CD8-positive, alpha-beta memory T cell (primary cell): ENCODE data around the gene ZSWIM4. TPM values are rescaled to one million over a fixed set of nuclear protein-coding genes. Genes with fewer than 3 reads are reported as not detected.

Experiments used
- CTCF ChIA-PET: fragments of 350-600 bp; sonication (Branson Sonifier 250); formaldehyde crosslinking; loops from one replicate; lab custom pipeline; 2021; ENCODE audit warnings: antibody characterized with exemption; lab: Charles Lee
- POLR2A ChIA-PET: fragments of 350-600 bp; sonication (Branson Sonifier 250); formaldehyde crosslinking; loops from one replicate; lab custom pipeline; 2021; ENCODE audit warnings: antibody characterized with exemption; lab: Charles Lee
- DNase-seq, 5 donors: peaks; one replicate each; pipeline versions ENCODE4 v3.0.0 to v3.0.0-alpha.2; 2020 to 2022; ENCODE audit warnings: mixed read lengths in 1 of 5
- H3K27ac ChIP-seq: one replicate; pipeline ENCODE4 v1.7.0; 2013; ENCODE audit warnings: low read depth, mild to moderate bottlenecking, low read length, moderate library complexity
- H3K27me3 ChIP-seq: 2 replicates; pipeline ENCODE4 v1.7.0; 2013; ENCODE audit warnings: low read length, mild to moderate bottlenecking; ENCODE audit not compliant: insufficient read depth, poor library complexity, severe bottlenecking
- H3K36me3 ChIP-seq: 2 replicates; pipeline ENCODE4 v1.7.0; 2013; ENCODE audit warnings: mild to moderate bottlenecking, low read length, moderate library complexity; ENCODE audit not compliant: insufficient read depth
- H3K4me1 ChIP-seq: 2 replicates; pipeline ENCODE4 v1.7.0; 2013; ENCODE audit warnings: mild to moderate bottlenecking, low read length, moderate library complexity; ENCODE audit not compliant: insufficient read depth
- H3K4me3 ChIP-seq: 2 replicates; pipeline ENCODE4 v1.7.0; 2013; ENCODE audit warnings: mild to moderate bottlenecking, low read length
- H3K9me3 ChIP-seq: 2 replicates; pipeline ENCODE4 v1.7.0; 2013; ENCODE audit warnings: mild to moderate bottlenecking, low read length
- H3K27ac Mint-ChIP-seq, 8 donors: one replicate each; pipeline ENCODE4 v1.8.0; 2020 to 2021; ENCODE audit warnings: mixed read lengths in 8 of 8, mild to moderate bottlenecking in 6 of 8, inconsistent platforms in 3 of 8, moderate library complexity in 3 of 8
- H3K27me3 Mint-ChIP-seq, 2 donors: one replicate each; pipeline ENCODE4 v1.8.0; 2020 to 2021; ENCODE audit warnings: mixed read lengths in 2 of 2, mild to moderate bottlenecking in 1 of 2, moderate library complexity in 1 of 2
- H3K36me3 Mint-ChIP-seq, 3 donors: one replicate each; pipeline ENCODE4 v1.8.0; 2020 to 2021; ENCODE audit warnings: mixed read lengths in 3 of 3, inconsistent platforms in 1 of 3, mild to moderate bottlenecking in 1 of 3
- H3K4me1 Mint-ChIP-seq, 3 donors: one replicate each; pipeline ENCODE4 v1.8.0; 2020 to 2021; ENCODE audit warnings: mixed read lengths in 3 of 3, inconsistent platforms in 1 of 3, mild to moderate bottlenecking in 1 of 3
- H3K4me3 Mint-ChIP-seq, 7 donors: one replicate each; pipeline ENCODE4 v1.8.0; 2020 to 2021; ENCODE audit warnings: mixed read lengths in 7 of 7, mild to moderate bottlenecking in 6 of 7, moderate library complexity in 4 of 7, inconsistent platforms in 2 of 7
- H3K9me3 Mint-ChIP-seq, 5 donors: one replicate each; pipeline ENCODE4 v1.8.0; 2020 to 2022; ENCODE audit warnings: mixed read lengths in 5 of 5, mild to moderate bottlenecking in 3 of 5, moderate library complexity in 2 of 5, inconsistent platforms in 1 of 5
- polyA plus RNA-seq: library from polyadenylated mRNA; unstranded; fragments of 300-500 nt; fragmentation: Illumina TruSeq; gene quantifications from one replicate; pipeline ENCODE4 v1.2.3, GENCODE V29; 2021
- total RNA-seq, 2 experiments: library from RNA; stranded (reverse); gene quantifications; one replicate each; pipeline ENCODE4 v1.2.3, GENCODE V29; 2021

Gene ZSWIM4
- total and polyA plus RNA-seq, 3 experiments from 2014 or later = 1.6 to 4.8 (median 4.4) TPM

DNA sequence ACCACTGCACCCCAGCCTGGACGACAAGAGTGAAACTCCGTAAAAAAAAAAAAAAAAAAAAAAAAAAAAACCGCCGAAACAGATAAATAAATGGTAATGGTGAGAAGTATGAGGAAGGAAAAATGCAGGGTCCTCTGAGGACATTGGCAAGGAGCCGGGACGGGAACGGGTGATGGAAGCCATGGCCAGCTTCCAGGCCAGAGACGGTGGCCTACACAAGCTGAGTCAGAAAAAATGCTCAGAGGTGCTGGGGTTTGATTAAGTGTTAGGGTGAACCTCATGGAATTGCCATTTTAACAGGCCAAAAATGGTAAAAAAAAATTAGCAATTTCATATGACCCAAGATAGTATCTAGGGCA lies 866 bp upstream of the ZSWIM4 start:
- no peaks in the 10 kb centered on the region for H3K36me3 ChIP-seq
- peaks cover 27% of the 10 kb centered on the region for H3K4me1 ChIP-seq
- Mint-ChIP-seq H3K27me3 (peaks cover 0 to 2% of the 10 kb centered on the region in 2 donors), H3K9me3 (no peaks in the 10 kb centered on the region), H3K36me3 (peaks cover 0 to 4% (median 0%) of the 10 kb centered on the region in 3 donors), H3K27ac (peak overlapping the region; percentile 94 to 97 (median 95)), H3K4me1 (peaks cover 30 to 49% (median 33%) of the 10 kb centered on the region in 3 donors), H3K4me3 (peak overlapping the region; percentile 93 to 98 (median 96))
- ChIA-PET POLR2A (interaction anchor here (1.9 to 2.1 kb wide), 2 partner anchors 20 to 30 kb away, joined by 6 read pairs; partner anchors contain the start of genes C19orf53 and MRI1), CTCF (interaction anchor here (0.7 to 3.7 kb wide), 6 partner anchors 8 to 68 kb away, joined by 3 to 41 read pairs (median 6); partner anchors contain the start of gene C19orf53)
- peak overlapping the region; percentile 73 for H3K27ac ChIP-seq
- H3K9me3 ChIP-seq = no peaks in the 10 kb centered on the region
- peak overlapping the region; percentile 62 for H3K4me3 ChIP-seq
- DNase-seq = no peak
- no peaks in the 10 kb centered on the region for H3K27me3 ChIP-seq

DNA sequence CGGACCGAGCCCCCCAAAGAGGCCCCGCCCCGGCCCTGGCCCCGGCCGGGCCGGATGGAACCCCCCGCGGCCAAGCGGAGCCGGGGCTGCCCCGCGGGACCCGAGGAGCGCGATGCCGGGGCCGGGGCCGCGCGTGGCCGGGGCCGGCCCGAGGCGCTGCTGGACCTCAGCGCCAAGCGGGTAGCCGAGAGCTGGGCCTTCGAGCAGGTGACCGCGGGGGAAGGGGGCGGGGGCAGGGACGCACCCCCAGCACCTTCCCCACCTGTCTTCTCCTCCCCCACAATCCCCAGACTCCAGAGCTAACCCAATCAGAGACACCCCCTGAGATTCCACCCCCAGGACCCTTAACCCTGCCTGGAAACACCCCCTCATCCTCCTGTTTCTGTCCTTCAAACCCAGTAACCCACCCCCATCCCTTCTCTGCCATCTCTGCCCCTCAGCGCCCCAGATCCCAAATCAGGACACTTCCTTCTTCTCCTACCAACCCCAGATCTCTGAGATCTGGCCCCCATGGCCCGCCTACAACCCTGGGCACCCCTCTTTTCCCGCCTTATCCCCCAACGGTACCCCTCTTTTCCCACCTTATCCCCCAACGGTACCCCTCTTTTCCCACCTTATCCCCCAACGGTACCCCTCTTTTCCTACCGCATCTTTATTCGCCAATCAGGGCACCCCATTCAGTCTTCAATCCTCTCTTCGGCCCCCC lies 505 bp downstream of the ZSWIM4 start:
- Mint-ChIP-seq H3K27ac (peak overlapping the region in 7 of 8 donors; percentile 18 to 96 (median 73)), H3K9me3 (no peaks in the 10 kb centered on the region), H3K36me3 (peaks cover 0 to 4% (median 0%) of the 10 kb centered on the region in 3 donors), H3K27me3 (no peaks in the 10 kb centered on the region), H3K4me3 (peak overlapping the region; percentile 57 to 98 (median 92)), H3K4me1 (peaks cover 22 to 38% (median 24%) of the 10 kb centered on the region in 3 donors)
- no peaks in the 10 kb centered on the region for H3K36me3 ChIP-seq
- no peak for DNase-seq
- peak overlapping the region; percentile 73 for H3K27ac ChIP-seq
- peaks cover 19% of the 10 kb centered on the region for H3K4me1 ChIP-seq
- peak overlapping the region; percentile 62 for H3K4me3 ChIP-seq
- H3K27me3 ChIP-seq = no peaks in the 10 kb centered on the region
- no peaks in the 10 kb centered on the region for H3K9me3 ChIP-seq
- ChIA-PET POLR2A (interaction anchor here (0.7 to 2.1 kb wide), 8 partner anchors 10 to 335 kb away, joined by 3 to 6 read pairs (median 4); partner anchors contain the start of genes C19orf53 and MRI1), CTCF (interaction anchor here (1.1 to 3.7 kb wide), 6 partner anchors 10 to 67 kb away, joined by 3 to 41 read pairs (median 6); partner anchors contain the start of gene C19orf53)

DNA sequence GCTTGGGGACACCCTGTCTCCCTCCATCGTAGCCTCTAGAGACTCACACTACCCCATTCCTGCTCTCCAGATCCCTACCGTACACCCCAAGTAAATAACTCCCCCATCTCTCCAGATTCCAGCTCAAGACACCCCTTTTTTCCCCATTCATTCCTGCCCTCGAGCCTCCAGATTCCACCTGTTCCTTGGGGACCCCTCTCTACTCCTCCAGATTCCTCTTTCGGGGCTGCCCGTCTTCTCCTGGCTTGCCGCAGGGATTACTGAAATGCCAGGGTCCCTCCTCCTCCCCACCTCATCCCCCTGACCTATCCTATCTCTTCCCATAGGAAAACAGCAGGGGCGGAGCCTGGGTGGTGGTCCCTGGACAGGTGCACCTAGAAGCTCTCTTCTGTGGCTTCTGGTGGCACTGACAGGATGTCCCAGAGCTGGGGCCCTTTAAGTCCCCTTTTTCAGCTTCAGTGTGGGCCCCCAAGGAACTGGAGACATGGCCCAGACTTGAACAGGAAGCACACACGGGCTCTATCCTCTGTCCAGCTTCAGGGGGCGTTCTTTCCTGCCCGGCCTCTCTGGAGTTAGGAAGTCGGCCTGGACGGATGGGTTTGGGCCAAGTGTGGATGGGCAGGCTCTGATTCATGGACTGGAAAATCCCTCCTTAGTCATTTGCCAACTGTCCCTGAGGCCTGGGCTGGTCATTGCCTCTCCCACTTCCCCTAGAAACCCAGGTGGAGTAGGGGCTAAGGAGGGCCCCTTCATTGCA lies 1.2 kb downstream of the ZSWIM4 start:
- no peak overlapping the region for H3K4me3 ChIP-seq
- H3K4me3 Mint-ChIP-seq = peak overlapping the region; percentile 57 to 92 (median 84)
- no peaks in the 10 kb centered on the region for H3K9me3 ChIP-seq
- ChIA-PET POLR2A (interaction anchor here (0.7 to 2.1 kb wide), 4 partner anchors 21 to 334 kb away, joined by 3 to 6 read pairs (median 4); partner anchors contain the start of gene MRI1), CTCF (interaction anchor here (0.7 to 3.7 kb wide), 8 partner anchors 9 to 340 kb away, joined by 3 to 41 read pairs (median 6); partner anchors contain the start of gene ASF1B)
- H3K9me3 Mint-ChIP-seq = no peaks in the 10 kb centered on the region
- peak overlapping the region in 7 of 8 donors; percentile 8 to 96 (median 72) for H3K27ac Mint-ChIP-seq
- no peak for DNase-seq
- no peak overlapping the region for H3K27ac ChIP-seq
- H3K27me3 Mint-ChIP-seq = no peaks in the 10 kb centered on the region
- peaks cover 19% of the 10 kb centered on the region for H3K4me1 ChIP-seq
- H3K36me3 Mint-ChIP-seq = peaks cover 0 to 6% (median 0%) of the 10 kb centered on the region in 3 donors
- peaks cover 24 to 38% (median 24%) of the 10 kb centered on the region in 3 donors for H3K4me1 Mint-ChIP-seq
- no peaks in the 10 kb centered on the region for H3K27me3 ChIP-seq
- no peaks in the 10 kb centered on the region for H3K36me3 ChIP-seq

DNA sequence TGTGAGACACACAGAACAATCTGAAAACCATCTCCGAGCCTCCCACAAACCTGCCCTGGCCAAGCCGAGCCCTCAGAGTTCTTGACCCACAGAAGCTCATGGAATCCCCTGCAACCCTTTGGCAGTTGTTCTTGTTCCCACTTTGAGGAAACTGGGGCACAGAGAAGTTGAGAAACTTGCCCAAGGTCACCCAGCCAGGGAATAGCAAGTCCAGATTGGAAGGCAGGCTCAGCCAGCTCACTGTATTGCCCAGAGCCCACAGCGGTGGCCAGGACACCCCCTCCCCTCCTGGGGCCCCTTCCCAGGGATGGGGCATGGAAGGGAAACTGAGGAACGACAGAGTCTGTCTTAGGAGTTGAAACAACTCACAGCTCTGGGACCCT lies 1.8 kb downstream of the ZSWIM4 start:
- peak overlapping the region in 4 of 8 donors; percentile 63 to 96 (median 82) for H3K27ac Mint-ChIP-seq
- no peaks in the 10 kb centered on the region for H3K9me3 Mint-ChIP-seq
- peaks cover 19% of the 10 kb centered on the region for H3K4me1 ChIP-seq
- H3K4me3 Mint-ChIP-seq = peak overlapping the region in 5 of 7 donors; percentile 27 to 85 (median 80)
- peaks cover 24 to 38% (median 24%) of the 10 kb centered on the region in 3 donors for H3K4me1 Mint-ChIP-seq
- peaks cover 0 to 6% (median 0%) of the 10 kb centered on the region in 3 donors for H3K36me3 Mint-ChIP-seq
- H3K9me3 ChIP-seq = no peaks in the 10 kb centered on the region
- ChIA-PET CTCF (interaction anchor here (0.7 to 2.1 kb wide), 5 partner anchors 9 to 340 kb away, joined by 3 to 11 read pairs (median 4); partner anchors contain the start of gene ASF1B), POLR2A (interaction anchor here (1.3 to 1.4 kb wide), 2 partner anchors 22 to 49 kb away, joined by 3 read pairs; no protein-coding TSS in a partner anchor)
- H3K4me3 ChIP-seq = no peak overlapping the region
- no peaks in the 10 kb centered on the region for H3K27me3 Mint-ChIP-seq
- no peak for DNase-seq
- H3K27ac ChIP-seq = no peak overlapping the region
- H3K27me3 ChIP-seq = no peaks in the 10 kb centered on the region
- H3K36me3 ChIP-seq = no peaks in the 10 kb centered on the region

DNA sequence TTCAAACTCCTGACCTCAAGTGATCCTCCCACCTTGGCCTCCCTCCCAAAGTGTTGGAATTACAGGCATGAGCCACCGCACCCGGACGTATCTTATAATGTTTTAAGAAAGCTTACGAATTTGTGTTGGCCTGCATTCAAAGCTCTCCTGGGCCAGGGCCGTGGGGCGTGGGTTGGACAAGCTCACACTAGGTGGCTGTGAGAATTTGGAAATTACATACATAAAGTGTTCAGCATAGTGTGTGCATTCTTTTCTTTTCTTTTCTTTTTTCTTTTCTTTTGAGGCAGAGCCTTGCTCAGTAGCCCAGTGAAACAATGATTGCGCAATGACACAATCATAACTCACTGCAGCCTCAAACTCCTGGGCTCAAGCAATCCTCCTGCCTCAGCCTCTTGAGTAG lies 2.6 kb downstream of the ZSWIM4 start:
- no peaks in the 10 kb centered on the region for H3K27me3 ChIP-seq
- no peak overlapping the region for H3K4me3 ChIP-seq
- DNase-seq = no peak
- Mint-ChIP-seq H3K36me3 (peaks cover 0 to 8% (median 0%) of the 10 kb centered on the region in 3 donors), H3K27me3 (no peaks in the 10 kb centered on the region), H3K4me3 (peak overlapping the region in 3 of 7 donors; percentile 2 to 60 (median 28)), H3K27ac (peak overlapping the region in 1 of 8 donors; percentile 78), H3K9me3 (no peaks in the 10 kb centered on the region), H3K4me1 (peaks cover 24 to 38% (median 24%) of the 10 kb centered on the region in 3 donors)
- CTCF ChIA-PET = interaction anchor here (0.9 to 2.1 kb wide), 4 partner anchors 10 to 65 kb away, joined by 3 to 11 read pairs (median 4); no protein-coding TSS in a partner anchor
- H3K9me3 ChIP-seq = no peaks in the 10 kb centered on the region
- peaks cover 19% of the 10 kb centered on the region for H3K4me1 ChIP-seq
- H3K27ac ChIP-seq = no peak overlapping the region
- POLR2A ChIA-PET = interaction anchor here (1.3 to 1.4 kb wide), 2 partner anchors 23 to 49 kb away, joined by 3 read pairs; no protein-coding TSS in a partner anchor
- H3K36me3 ChIP-seq = no peaks in the 10 kb centered on the region

DNA sequence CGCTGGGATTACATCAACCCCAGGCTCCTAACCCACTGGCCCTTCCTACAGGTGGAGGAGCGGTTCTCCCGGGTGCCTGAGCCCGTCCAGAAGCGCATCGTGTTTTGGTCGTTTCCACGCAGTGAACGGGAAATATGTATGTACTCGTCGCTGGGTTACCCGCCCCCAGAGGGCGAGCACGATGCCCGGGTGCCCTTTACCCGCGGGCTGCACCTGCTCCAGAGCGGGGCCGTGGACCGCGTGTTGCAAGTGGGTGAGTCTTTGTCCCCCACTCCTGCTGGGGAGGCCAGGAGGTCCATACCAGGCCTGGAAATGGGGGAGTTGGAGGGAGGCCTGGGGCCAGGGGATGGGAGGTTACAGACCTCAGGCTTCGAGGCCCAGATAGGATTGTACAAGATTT lies 4.4 kb downstream of the ZSWIM4 start:
- Histone ChIP-seq H3K4me3 (no peak overlapping the region), H3K4me1 (peaks cover 15% of the 10 kb centered on the region), H3K27ac (no peak overlapping the region), H3K9me3 (no peaks in the 10 kb centered on the region), H3K27me3 (no peaks in the 10 kb centered on the region), H3K36me3 (no peaks in the 10 kb centered on the region)
- CTCF ChIA-PET = no interaction called here
- peaks cover 0 to 9% (median 0%) of the 10 kb centered on the region in 3 donors for H3K36me3 Mint-ChIP-seq
- POLR2A ChIA-PET = interaction anchor here (0.7 kb wide), 1 partner anchor 1152 kb away, joined by 11 read pairs; no protein-coding TSS in a partner anchor
- no peaks in the 10 kb centered on the region for H3K27me3 Mint-ChIP-seq
- peaks cover 17 to 27% (median 18%) of the 10 kb centered on the region in 3 donors for H3K4me1 Mint-ChIP-seq
- no peak overlapping the region for H3K4me3 Mint-ChIP-seq
- H3K27ac Mint-ChIP-seq = peak overlapping the region in 1 of 8 donors; percentile 54
- no peak for DNase-seq
- no peaks in the 10 kb centered on the region for H3K9me3 Mint-ChIP-seq

DNA sequence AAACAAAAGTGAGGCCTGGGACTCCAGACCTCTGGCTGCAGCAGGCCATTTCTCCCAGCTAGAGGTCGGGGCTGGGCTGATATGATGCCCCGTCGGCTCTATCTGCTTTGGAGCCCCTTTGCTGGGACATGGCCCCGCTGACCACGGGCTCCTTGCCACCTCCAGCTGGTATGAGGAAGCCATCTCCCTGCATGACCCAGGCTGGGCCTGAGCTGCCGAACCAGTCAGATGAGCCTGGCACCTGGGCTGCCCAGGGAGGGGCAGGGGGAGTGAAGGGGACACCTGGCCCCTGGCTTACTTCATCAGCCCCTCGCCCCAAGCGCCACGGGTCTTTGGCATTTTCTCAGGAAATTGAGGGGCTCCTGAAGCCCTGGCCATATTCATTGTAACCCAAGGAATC lies 7.8 kb downstream of the ZSWIM4 start:
- no peaks in the 10 kb centered on the region for H3K27me3 ChIP-seq
- peaks cover 0 to 10% (median 0%) of the 10 kb centered on the region in 3 donors for H3K36me3 Mint-ChIP-seq
- H3K27ac ChIP-seq = no peak overlapping the region
- no peaks in the 10 kb centered on the region for H3K9me3 Mint-ChIP-seq
- CTCF ChIA-PET = interaction anchor here (1.2 to 3.5 kb wide), 2 partner anchors 9 to 59 kb away, joined by 3 to 17 read pairs; no protein-coding TSS in a partner anchor
- H3K4me1 Mint-ChIP-seq = peaks cover 0 to 2% (median 0%) of the 10 kb centered on the region in 3 donors
- no peak overlapping the region for H3K27ac Mint-ChIP-seq
- no peaks in the 10 kb centered on the region for H3K9me3 ChIP-seq
- no peak for DNase-seq
- no peaks in the 10 kb centered on the region for H3K4me1 ChIP-seq
- H3K4me3 Mint-ChIP-seq = no peak overlapping the region
- H3K27me3 Mint-ChIP-seq = no peaks in the 10 kb centered on the region
- H3K36me3 ChIP-seq = no peaks in the 10 kb centered on the region
- no peak overlapping the region for H3K4me3 ChIP-seq
- POLR2A ChIA-PET = no interaction called here
